Suprapubic skin (tissue), 4 donors: Measurements from ENCODE around the gene LTF.

Experiments
- POLR2A ChIP-seq, 2 donors: fragments of 450-650 bp; IDR thresholded peaks; one replicate each; pipeline ENCODE4 v1.6.1; 2017; ENCODE audit warnings: antibody characterized with exemption in 2 of 2, mild to moderate bottlenecking in 2 of 2, moderate library complexity in 2 of 2
- POLR2AphosphoS5 ChIP-seq, 3 donors: sonication (generic); formaldehyde crosslinking; IDR thresholded peaks; one replicate each; pipeline ENCODE4 v1.6.1; 2017; ENCODE audit warnings: antibody characterized with exemption in 3 of 3
- TF ChIP-seq, protein P1 (sequence below), 2 donors: fragments of 200-600 bp in 1 of 2; fragments of 450-650 bp in 1 of 2; sonication (generic) in 1 of 2; IDR thresholded peaks; one replicate each; pipeline ENCODE4 v1.5.1; 2016 to 2019; ENCODE audit warnings: antibody characterized with exemption in 2 of 2, mild to moderate bottlenecking in 1 of 2, moderate library complexity in 1 of 2

DNA sequence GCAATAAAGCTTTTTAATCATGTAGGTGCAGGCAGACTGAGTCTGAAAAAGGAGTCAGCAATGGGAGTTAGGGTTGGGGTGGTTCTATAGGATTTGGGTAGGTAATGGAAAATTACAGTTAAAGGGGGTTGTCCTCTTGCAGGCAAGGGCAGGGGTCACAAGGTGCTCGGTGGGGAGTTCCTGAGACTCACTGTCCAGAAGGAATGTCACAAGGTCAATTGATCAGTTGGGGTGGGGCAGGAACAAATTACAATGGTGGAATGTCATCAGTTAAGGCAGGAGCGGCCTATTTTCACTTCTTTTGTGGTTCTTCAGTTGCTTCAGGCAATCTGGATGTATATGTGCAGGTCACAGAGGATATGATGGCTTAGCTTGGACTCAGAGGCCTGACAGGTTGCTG, 71.7 kb downstream of the LTF start:
- TF ChIP-seq, protein P1, sequence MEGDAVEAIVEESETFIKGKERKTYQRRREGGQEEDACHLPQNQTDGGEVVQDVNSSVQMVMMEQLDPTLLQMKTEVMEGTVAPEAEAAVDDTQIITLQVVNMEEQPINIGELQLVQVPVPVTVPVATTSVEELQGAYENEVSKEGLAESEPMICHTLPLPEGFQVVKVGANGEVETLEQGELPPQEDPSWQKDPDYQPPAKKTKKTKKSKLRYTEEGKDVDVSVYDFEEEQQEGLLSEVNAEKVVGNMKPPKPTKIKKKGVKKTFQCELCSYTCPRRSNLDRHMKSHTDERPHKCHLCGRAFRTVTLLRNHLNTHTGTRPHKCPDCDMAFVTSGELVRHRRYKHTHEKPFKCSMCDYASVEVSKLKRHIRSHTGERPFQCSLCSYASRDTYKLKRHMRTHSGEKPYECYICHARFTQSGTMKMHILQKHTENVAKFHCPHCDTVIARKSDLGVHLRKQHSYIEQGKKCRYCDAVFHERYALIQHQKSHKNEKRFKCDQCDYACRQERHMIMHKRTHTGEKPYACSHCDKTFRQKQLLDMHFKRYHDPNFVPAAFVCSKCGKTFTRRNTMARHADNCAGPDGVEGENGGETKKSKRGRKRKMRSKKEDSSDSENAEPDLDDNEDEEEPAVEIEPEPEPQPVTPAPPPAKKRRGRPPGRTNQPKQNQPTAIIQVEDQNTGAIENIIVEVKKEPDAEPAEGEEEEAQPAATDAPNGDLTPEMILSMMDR (IDR thresholded peaks at IDR 0.05): no peak
- no peak for TF ChIP-seq POLR2A (IDR thresholded peaks at IDR 0.05)
- TF ChIP-seq POLR2AphosphoS5 (IDR thresholded peaks at IDR 0.05): no peak
